WI38 (cell line): ENCODE data around the gene TNFAIP8.

Source experiments
- H3K4me3 ChIP-seq: 2 replicates; pipeline ENCODE4 v1.5.1; 2011; ENCODE audit warnings: low read depth, mild to moderate bottlenecking, control low read depth, low read length
- TF ChIP-seq, protein P1 (sequence below): IDR thresholded peaks from 2 replicates; pipeline ENCODE4 v1.5.1; 2012; ENCODE audit warnings: low read depth, mild to moderate bottlenecking, control low read depth, low read length

Gene TNFAIP8

DNA sequence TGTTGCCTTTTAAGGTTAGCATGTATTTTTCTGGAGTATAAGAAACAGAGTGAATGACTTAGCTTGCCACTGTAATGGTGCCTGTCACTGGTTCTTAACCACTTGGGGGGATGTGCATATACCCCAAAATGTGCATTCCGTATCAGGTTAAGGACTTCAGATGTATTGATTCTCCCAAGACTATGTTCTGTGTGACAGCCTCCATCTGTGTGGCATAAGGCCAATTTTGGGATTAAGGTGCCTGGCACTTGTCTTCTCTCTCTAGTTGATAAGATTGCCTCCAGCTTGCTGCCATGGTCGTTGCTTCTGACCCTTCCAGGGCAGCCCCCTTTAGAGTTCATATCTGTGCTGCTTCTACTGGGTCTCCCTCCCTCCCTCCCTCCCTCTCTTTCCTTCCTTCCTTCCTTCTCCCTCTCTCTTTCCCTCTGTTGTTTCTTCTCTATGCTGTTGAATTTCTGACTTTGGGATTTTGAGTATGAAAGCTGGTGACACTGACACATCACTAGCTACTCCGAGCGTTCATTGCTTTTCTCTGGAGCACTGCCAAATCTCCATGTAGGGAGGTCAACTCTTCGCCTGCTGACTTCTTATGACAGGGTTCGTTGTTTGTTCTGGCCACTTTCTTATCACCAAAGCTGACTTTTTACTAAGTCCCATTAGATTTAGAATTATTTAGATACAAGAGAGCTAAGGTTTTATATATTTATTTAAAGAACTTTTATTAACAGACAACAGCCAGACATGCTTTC is 31.0 kb downstream of the TNFAIP8 start:
- TF ChIP-seq, protein P1, sequence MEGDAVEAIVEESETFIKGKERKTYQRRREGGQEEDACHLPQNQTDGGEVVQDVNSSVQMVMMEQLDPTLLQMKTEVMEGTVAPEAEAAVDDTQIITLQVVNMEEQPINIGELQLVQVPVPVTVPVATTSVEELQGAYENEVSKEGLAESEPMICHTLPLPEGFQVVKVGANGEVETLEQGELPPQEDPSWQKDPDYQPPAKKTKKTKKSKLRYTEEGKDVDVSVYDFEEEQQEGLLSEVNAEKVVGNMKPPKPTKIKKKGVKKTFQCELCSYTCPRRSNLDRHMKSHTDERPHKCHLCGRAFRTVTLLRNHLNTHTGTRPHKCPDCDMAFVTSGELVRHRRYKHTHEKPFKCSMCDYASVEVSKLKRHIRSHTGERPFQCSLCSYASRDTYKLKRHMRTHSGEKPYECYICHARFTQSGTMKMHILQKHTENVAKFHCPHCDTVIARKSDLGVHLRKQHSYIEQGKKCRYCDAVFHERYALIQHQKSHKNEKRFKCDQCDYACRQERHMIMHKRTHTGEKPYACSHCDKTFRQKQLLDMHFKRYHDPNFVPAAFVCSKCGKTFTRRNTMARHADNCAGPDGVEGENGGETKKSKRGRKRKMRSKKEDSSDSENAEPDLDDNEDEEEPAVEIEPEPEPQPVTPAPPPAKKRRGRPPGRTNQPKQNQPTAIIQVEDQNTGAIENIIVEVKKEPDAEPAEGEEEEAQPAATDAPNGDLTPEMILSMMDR, result no peak

DNA sequence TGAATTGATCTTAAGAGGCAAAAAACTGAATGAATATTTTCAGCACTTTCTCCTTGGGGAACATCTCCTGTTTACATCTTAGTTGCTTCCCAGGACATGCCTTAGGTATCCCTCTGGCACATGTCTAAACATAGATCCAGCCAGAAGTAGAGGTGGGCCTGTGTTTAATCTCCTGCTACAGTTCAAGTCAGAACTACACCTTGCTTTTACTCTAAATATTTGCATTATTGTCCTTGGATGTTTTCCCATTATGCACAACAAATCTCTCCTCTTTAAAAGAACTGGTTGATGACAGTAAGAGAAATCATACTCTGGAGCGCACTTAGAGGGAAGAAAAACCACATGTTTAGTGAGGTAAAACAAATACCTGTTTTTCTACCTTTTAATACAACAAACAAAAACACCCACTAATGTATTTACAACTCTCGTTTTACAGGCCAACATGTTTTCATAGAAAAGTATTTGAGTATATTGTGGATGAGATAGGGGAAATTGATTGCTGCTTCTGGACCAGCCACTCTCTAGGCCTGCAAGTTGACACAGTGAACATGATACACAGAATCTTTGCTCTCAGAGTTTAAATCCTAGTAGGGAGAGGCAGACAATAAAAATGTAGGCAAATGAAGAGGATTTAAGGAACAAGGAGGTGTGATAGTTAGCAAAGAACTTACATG is 32.3 kb downstream of the TNFAIP8 start:
- TF ChIP-seq, protein P1, result no peak
- no peak overlapping the region for H3K4me3 ChIP-seq

More for the DNA sequence above, 31.0 kb downstream of the TNFAIP8 start:
- no peak overlapping the region for H3K4me3 ChIP-seq

DNA sequence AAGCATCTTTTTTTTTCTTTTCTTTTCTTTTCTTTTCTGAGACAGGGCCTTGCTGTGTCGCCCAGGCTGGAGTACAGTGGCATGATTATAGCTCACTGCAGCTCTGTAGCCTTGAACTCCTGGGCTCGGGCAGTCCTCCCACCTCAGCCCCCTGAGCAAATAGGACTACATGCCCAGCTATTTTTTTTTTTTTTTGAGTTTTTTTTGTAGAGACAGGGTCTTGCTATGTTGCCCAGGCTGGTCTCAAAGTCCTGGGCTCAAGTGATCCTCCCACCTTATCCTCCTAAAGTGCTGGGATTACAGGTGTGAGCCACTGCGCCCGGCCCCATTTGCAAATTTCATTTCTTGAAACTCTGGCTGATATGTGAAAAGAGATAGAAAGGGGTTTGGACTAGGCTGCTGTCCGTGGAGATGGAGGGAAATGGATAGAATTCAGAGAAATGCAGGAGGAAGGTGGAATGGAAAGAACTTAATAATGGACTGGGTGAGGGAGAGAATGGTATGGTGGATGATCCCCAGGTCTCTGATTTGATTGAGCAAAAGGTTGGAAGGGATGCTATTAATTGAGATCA is 32.9 kb downstream of the TNFAIP8 start:
- H3K4me3 ChIP-seq, result no peak overlapping the region
- TF ChIP-seq, protein P1, result no peak

DNA sequence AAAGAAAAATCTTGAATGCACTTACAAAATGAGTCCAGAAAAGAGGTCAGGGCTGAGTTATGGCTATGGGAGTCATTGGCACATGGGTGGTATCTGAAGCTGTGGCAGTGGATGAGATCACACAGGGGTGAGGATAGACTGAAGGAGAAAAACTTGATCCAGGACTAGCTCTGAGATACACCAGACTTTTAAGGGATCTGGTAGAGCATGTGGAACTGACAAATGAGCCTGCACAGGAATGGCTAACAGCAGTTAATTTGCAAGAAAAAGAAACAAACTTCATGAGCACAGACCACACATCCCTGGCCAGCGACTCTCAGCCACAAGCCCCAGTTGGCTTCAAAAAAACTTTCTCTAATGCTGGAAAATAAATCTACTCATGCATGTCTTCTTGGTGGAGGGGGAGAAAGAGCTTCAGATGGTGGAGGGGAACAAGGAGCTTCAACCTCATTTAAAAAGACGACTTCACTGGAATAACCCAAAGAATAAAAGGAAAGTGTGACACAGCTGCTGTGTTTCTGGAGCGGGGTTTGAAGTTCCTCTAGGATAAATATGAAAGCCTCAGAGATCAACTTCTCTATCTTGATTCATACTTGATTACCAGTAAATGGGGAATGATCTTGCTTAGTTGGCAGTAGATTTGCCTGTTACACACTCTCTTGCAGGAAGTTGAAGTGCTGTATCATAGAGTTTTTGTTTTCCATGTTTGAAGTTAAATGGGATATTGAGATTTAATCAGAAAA is 33.6 kb downstream of the TNFAIP8 start:
- TF ChIP-seq, protein P1, result no peak
- H3K4me3 ChIP-seq, result no peak overlapping the region

DNA sequence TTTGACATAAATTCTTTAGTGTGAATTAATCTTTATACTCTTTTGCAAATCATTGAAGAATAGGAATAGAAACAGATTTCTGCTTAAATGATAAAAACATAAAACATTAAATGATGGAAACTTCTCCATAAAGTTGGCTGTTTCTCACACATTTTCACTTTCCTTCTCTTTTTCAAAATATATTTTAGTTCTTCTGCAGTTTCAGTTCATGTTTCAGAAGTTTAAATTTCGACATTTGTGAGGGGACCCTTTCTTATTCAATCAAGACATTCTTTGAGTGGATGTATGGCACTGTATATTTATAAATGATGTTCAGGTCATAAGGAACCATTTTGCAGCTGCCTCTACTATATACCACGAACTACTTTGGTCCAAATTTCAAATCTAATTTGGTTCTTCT is 34.6 kb downstream of the TNFAIP8 start:
- H3K4me3 ChIP-seq, result no peak overlapping the region
- TF ChIP-seq, protein P1, result no peak

DNA sequence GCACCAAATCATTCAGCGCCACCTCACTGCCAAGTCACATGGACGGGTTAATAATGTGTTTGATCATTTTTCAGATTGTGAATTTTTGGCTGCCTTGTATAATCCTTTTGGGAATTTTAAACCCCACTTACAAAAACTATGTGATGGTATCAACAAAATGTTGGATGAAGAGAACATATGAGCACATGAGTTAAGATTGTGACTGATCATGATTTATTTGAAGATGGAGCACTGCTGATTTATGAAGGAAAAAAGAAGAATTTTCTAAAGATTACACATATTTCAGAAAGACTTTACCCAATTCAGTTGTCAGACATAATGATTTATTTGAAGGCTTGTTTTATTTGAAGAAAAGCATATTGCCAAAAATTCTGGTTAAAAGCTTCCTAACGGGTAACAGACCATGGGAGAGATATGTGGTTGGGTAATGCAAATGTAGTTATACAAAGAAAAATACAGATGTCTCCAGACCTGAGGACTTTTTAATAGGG is 37.4 kb downstream of the TNFAIP8 start:
- TF ChIP-seq, protein P1, result no peak
- H3K4me3 ChIP-seq, result no peak overlapping the region
